ENCODE measurements around the gene UBR1. TPM values are rescaled to one million over a fixed set of nuclear protein-coding genes. Genes with fewer than 3 reads are reported as not detected.

UBR1 gene
- total RNA-seq, 1 experiment from 2014 or later, result 23.2 TPM

GRCh38 chr15:42919308-42919707 lies 186.5 kb downstream of the UBR1 start:
- POLR2A ChIA-PET, result interaction anchor here (0.6 kb wide), 1 partner anchor 208 kb away, joined by 5 read pairs; no protein-coding TSS in a partner anchor
- in situ Hi-C loops (cut with HindIII; ENCODE audit: low pct_unique_long_range_greater_than_20kb, low sequenced_read_pairs), result no loop called here
- intact Hi-C loops (cut with micrococcal nuclease; ENCODE audit: unreplicated experiment), result no loop called here
- Histone ChIP-seq H3K36me3 (ENCODE audit: control insufficient read depth, insufficient read depth, low read length) (no peaks in the 10 kb centered on the region), H3K4me1 (ENCODE audit: control insufficient read depth, insufficient read depth, low read length) (peaks cover 10% of the 10 kb centered on the region; the same call in 1 of the 2 replicates), H3K9me3 (ENCODE audit: control insufficient read depth, insufficient read depth, low read depth, low read length) (no peaks in the 10 kb centered on the region), H3K27me3 (ENCODE audit: control insufficient read depth, insufficient read depth, low read length) (no peaks in the 10 kb centered on the region), H3K27ac (ENCODE audit: low read length) (peak overlapping the region; percentile 76), H3K4me3 (ENCODE audit: low read depth in 2 of 2, low read length in 2 of 2) (peak overlapping the region; percentile 78 to 84)
- TF ChIP-seq TCF7L2 (IDR thresholded peaks at IDR 0.05; ENCODE audit: low read depth, low read length) (no peak), CTCF (IDR thresholded peaks at IDR 0.05) (no peak), POLR2AphosphoS5 (IDR thresholded peaks at IDR 0.05; ENCODE audit: low read depth, low read length) (no peak), REST (IDR thresholded peaks at IDR 0.05; ENCODE audit: insufficient read depth in 1 of 2, low read depth in 2 of 2, low read length in 1 of 2) (no peak), SIN3A (IDR thresholded peaks at IDR 0.05; ENCODE audit: borderline replicate concordance, insufficient read depth, low read depth, low read length) (no peak)
- CTCF ChIA-PET, result no interaction called here
- DNase-seq (ENCODE audit: low read depth, low spot score), result no peak
- no peak for ATAC-seq
- TSS peak; percentile 79 for BruUV-seq (replicated peaks)

GRCh38 chr15:42918047-42918446 lies 187.8 kb downstream of the UBR1 start:
- in situ Hi-C loops (cut with HindIII; ENCODE audit: low pct_unique_long_range_greater_than_20kb, low sequenced_read_pairs) (no loop called here), intact Hi-C loops (cut with micrococcal nuclease; ENCODE audit: unreplicated experiment) (no loop called here)
- H3K9me3 ChIP-seq (ENCODE audit: control insufficient read depth, insufficient read depth, low read depth, low read length), result no peaks in the 10 kb centered on the region
- no TSS peak for BruUV-seq (replicated peaks)
- no peaks in the 10 kb centered on the region for H3K27me3 ChIP-seq (ENCODE audit: control insufficient read depth, insufficient read depth, low read length)
- CTCF ChIA-PET, result interaction anchor here (0.6 to 0.7 kb wide), 2 partner anchors 359 to 1058 kb away, joined by 3 read pairs; no protein-coding TSS in a partner anchor
- POLR2A ChIA-PET, result no interaction called here
- TF ChIP-seq REST (IDR thresholded peaks at IDR 0.05; ENCODE audit: insufficient read depth in 1 of 2, low read depth in 2 of 2, low read length in 1 of 2) (no peak), CTCF (IDR thresholded peaks at IDR 0.05) (no peak), POLR2AphosphoS5 (IDR thresholded peaks at IDR 0.05; ENCODE audit: low read depth, low read length) (no peak), TCF7L2 (IDR thresholded peaks at IDR 0.05; ENCODE audit: low read depth, low read length) (no peak), SIN3A (IDR thresholded peaks at IDR 0.05; ENCODE audit: borderline replicate concordance, insufficient read depth, low read depth, low read length) (no peak)
- DNase-seq (ENCODE audit: low read depth, low spot score) (no peak), ATAC-seq (no peak)
- peak overlapping the region; percentile 18; the same call in 1 of the 2 replicates for H3K27ac ChIP-seq (ENCODE audit: low read length)
- no peaks in the 10 kb centered on the region for H3K36me3 ChIP-seq (ENCODE audit: control insufficient read depth, insufficient read depth, low read length)
- peaks cover 12% of the 10 kb centered on the region; the same call in 1 of the 2 replicates for H3K4me1 ChIP-seq (ENCODE audit: control insufficient read depth, insufficient read depth, low read length)
- H3K4me3 ChIP-seq (ENCODE audit: low read depth in 2 of 2, low read length in 2 of 2), result peak overlapping the region; percentile 6 to 84; a peak in 3 of 4 replicates
